IPS-11a (cell line): Measurements from ENCODE around the gene DACT2.

Source experiments
- H3K4me3 ChIP-seq: one replicate; pipeline ENCODE4 v1.5.1; 2013; ENCODE audit warnings: low read depth, low read length, control low read depth

DACT2 gene

GRCh38 chr6:168349718-168350210 lies 30.2 kb upstream of the DACT2 start:
- no peak overlapping the region for H3K4me3 ChIP-seq

- no peak overlapping the region for H3K4me3 ChIP-seq
Observed at GRCh38 chr6:168348186-168348585, 28.6 kb upstream of the DACT2 start.

- H3K4me3 ChIP-seq, result no peak overlapping the region
Observed at GRCh38 chr6:168347615-168348014, 28.0 kb upstream of the DACT2 start.

GRCh38 chr6:168347053-168347452 lies 27.5 kb upstream of the DACT2 start:
- no peak overlapping the region for H3K4me3 ChIP-seq

- no peak overlapping the region for H3K4me3 ChIP-seq
Observed at GRCh38 chr6:168345896-168346754, 26.5 kb upstream of the DACT2 start.

- H3K4me3 ChIP-seq, result no peak overlapping the region
Observed at GRCh38 chr6:168345266-168345665, 25.7 kb upstream of the DACT2 start.

- no peak overlapping the region for H3K4me3 ChIP-seq
Observed at GRCh38 chr6:168344338-168344737, 24.8 kb upstream of the DACT2 start.

GRCh38 chr6:168343239-168344150 lies 23.9 kb upstream of the DACT2 start:
- H3K4me3 ChIP-seq, result no peak overlapping the region

GRCh38 chr6:168342636-168343035 lies 23.1 kb upstream of the DACT2 start:
- no peak overlapping the region for H3K4me3 ChIP-seq

GRCh38 chr6:168341280-168341900 lies 21.8 kb upstream of the DACT2 start:
- no peak overlapping the region for H3K4me3 ChIP-seq

- H3K4me3 ChIP-seq, result no peak overlapping the region
Observed at GRCh38 chr6:168340819-168341218, 21.2 kb upstream of the DACT2 start.

- no peak overlapping the region for H3K4me3 ChIP-seq
Observed at GRCh38 chr6:168338777-168339176, 19.2 kb upstream of the DACT2 start.

- H3K4me3 ChIP-seq, result no peak overlapping the region
Observed at GRCh38 chr6:168336967-168337366, 17.4 kb upstream of the DACT2 start.

- no peak overlapping the region for H3K4me3 ChIP-seq
Observed at GRCh38 chr6:168333989-168334388, 14.4 kb upstream of the DACT2 start.

- H3K4me3 ChIP-seq, result no peak overlapping the region
Observed at GRCh38 chr6:168333491-168333890, 13.9 kb upstream of the DACT2 start.

GRCh38 chr6:168333039-168333438 lies 13.5 kb upstream of the DACT2 start:
- H3K4me3 ChIP-seq, result no peak overlapping the region

- no peak overlapping the region for H3K4me3 ChIP-seq
Observed at GRCh38 chr6:168332020-168332419, 12.4 kb upstream of the DACT2 start.

GRCh38 chr6:168331058-168331457 lies 11.5 kb upstream of the DACT2 start:
- H3K4me3 ChIP-seq, result no peak overlapping the region

- H3K4me3 ChIP-seq, result no peak overlapping the region
Observed at GRCh38 chr6:168330403-168330802, 10.8 kb upstream of the DACT2 start.

- H3K4me3 ChIP-seq, result no peak overlapping the region
Observed at GRCh38 chr6:168328086-168328485, 8.5 kb upstream of the DACT2 start.
